ENCODE measurements around the gene IGSF3.
"Not testable (repeated sequence)": the region's sequence is repeated elsewhere in the genome, so short reads cannot be mapped to it uniquely, and the experiment has no call there.

The IGSF3 gene

DNA sequence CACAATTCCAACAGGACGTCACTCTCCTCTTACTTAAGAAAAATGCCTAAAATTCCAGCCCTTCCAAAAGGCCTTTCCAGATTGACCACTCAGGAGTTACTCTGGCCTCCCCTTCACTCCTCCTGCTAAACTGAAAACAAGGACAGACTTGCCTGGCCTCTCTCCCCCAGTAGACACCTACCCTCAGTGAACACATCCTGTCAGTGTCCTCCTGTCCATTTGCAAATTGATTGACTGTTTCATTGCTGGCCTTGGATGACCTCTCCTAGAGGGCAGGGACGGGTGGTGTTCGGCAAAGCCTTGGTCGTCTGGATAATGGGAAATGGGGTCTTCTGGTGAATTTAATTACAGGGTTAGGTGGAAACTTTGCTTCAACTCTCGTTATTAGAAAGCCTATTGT lies 8.9 kb downstream of the IGSF3 start:
- DNase-seq, result not testable (repeated sequence)

- not testable (repeated sequence) for DNase-seq
These were observed 9.7 kb downstream of the IGSF3 start for GRCh38 chr1:116657836-116658235.

DNA sequence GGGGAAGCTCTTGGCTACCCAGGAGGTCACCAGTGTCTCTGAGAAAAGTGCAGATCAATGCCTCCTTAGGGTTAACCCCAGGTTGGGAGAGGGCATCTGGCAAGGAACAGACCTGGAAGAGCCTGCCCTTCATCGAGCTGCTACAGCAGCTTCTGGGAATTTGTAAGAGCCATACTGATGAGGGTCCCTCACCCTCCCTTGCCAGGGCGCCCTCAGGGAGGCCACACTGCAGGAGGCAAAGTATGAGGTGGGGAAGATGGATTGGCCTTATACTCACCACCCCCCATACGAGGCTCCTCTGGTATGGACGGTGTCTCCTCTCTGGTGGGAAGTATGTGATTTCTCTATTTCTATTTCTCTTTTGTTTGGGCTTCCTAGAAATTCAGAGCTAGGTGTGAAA lies 13.2 kb downstream of the IGSF3 start:
- DNase-seq, result no peak

DNA sequence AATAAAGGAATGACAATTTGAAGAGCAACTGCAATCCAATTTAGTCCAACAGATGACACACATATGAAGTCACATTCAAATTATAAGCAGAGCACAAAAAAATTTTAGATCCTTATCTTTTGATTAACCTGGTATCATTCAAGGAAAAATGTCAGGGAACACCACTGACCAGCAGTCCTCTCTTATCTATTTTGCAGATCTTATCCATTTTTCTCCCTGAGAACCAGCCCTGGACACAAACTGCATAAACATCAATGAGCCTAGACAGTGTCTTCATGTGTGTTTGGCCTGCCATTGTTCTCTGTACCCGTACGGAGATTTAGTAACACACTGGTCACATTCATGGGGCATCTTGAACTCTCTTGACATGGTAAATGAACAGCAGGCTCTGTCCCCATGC lies 14.9 kb downstream of the IGSF3 start:
- DNase-seq, result not testable (repeated sequence)

DNA sequence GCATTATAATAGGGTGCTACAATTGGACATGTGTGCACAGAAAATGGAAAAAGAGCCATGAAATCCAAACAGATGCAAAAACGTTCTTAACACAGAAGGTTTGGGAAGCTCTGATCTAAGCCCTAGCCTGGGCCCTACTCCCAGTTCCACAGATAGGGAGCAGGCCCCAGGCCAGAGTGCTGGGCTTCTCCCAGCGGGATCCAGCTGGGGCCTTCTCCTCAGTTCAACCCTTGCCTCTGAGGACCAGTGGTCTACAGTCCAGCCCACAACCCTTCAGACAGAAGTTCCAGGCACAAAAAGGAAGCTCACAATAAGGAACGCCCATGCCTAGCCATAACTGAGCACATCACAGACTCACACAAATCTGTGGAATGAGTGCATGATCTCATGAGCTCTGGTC lies 16.8 kb downstream of the IGSF3 start:
- DNase-seq, result not testable (repeated sequence)

- DNase-seq, result not testable (repeated sequence)
These were observed 18.5 kb downstream of the IGSF3 start for GRCh38 chr1:116649041-116649440.

DNA sequence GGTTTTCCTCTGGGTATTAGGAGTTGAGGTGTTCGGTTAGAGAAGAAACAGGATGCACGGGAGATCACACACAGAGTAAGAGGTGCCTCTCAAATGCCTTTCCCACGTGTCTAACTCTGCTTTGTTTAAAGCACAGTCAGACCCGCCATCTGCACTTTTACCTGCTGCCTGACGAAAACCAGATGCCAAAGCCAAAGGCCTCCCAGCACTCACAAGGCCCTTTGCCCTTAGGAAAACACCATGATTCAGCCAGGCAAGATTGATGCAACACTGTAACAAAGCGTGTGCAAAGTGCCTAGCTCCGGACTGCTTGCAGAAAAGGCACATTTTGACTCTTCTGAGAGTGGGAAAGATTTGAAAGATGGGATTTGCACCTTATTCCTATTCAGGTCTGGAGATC lies 19.2 kb downstream of the IGSF3 start:
- not testable (repeated sequence) for DNase-seq

DNA sequence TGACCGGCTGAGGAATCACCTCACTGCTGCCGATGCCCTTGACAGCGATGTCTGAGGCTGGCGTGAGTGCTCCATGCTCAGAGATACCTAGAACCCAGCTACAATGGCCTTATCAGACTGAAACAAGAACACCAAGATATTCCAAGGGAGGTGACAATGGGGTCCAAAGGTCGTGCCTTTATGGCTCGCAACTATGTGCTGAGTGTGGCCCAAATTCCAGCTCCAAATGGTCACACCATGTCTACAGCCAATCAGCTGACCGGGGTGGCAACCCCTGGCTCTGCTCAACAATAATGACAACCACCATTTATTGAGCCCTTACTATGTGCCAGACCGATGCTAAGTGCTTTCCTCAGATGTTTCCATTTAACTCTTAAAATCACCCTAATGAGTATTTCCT lies 20.3 kb downstream of the IGSF3 start:
- DNase-seq, result not testable (repeated sequence)

DNA sequence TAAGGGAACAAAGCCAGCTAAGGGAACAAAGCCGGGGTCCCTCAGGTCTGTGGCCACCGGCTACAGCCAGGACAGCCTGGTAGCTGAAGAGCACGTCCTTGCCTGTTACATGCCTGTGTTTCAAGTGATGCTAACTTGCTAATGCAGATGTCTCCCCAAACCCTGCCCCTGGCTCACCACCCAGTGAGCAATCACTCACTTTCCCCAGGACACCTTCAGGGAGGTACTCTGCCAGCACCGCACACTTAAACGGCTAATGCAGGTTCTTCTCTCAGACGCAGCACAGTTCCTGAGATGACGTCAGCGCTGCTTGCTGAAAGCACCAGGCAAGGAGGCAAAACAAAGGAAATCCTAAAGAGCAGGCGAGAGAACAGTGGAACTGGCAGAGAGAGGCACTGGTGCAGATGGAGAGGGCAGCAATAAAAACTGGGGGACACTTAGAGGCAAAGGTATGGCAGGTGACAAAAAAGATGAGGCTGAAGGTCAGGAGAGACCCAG lies 20.8 kb downstream of the IGSF3 start:
- not testable (repeated sequence) for DNase-seq

GRCh38 chr1:116645802-116646672 lies 21.5 kb downstream of the IGSF3 start:
- not testable (repeated sequence) for DNase-seq

- not testable (repeated sequence) for DNase-seq
These were observed 22.5 kb downstream of the IGSF3 start for GRCh38 chr1:116644993-116645392.

GRCh38 chr1:116644096-116644495 lies 23.4 kb downstream of the IGSF3 start:
- not testable (repeated sequence) for DNase-seq

DNA sequence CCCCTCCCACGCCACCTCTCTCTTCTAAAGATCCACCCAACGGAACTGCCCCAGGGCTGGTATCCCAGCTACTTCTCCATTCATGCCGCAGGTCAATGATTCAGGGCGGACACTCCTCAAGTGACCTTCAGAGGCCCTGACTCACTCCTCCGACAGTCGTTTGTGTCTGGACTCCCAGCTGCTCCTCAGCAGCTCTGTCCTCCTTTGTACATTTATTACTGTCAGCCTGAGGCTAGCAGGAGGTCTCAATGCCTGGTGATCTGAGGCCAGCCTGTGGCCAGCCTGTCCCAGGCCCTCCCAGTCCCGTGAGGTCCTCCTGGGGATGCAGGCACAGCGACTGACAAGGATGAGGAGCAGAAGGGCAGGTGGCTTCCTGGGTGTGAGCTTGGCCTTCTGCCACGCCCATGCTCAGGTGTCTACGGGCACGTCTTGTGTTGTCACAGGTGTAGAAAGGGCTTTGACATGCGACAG lies 24.2 kb downstream of the IGSF3 start:
- DNase-seq, result not testable (repeated sequence)

DNA sequence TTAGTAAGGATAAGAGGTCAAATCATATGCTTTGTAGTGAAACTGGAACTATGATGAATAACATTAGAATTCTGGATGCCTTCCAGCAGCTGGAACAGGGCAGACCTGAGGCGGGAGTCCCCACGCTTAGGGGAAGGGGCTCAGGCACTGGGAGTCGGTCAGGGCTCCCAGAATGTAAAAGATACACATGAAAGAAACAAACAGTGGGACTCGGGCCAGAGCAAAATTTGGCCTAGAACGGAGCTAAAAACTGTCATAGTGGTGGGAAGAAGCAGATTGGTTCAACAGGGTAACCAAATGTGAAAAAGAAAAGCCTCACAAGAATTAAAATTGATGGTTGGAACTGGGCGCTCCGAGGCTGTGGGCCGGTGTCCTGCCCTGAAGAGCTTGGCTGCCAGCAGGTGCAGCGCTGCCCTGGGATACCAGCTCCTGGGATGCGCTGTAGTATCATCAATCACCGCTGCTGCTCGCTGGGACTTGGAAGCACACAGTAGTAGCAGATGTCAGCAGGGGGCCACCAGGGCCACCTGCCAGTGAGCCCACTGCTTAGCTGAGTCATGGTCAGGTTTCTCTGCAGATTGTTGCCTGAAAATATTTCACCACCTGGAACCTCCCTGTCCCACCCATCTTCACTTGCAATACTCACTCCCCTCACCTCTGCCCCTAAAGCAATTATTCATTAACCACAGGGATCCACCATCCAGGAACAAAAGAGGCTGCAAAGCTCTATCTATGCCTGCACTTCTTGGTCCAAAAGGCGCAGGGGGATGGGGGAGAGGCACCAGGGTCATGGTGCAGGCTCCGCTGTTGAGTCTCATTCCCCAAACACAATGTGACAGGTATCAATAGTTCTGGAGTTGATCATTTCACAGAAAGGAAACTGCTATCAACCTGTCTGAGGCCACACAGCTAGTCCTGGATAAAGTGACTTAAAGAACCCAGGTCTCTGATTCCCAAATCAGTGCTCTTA lies 24.9 kb downstream of the IGSF3 start:
- peak; percentile 59 for DNase-seq

DNA sequence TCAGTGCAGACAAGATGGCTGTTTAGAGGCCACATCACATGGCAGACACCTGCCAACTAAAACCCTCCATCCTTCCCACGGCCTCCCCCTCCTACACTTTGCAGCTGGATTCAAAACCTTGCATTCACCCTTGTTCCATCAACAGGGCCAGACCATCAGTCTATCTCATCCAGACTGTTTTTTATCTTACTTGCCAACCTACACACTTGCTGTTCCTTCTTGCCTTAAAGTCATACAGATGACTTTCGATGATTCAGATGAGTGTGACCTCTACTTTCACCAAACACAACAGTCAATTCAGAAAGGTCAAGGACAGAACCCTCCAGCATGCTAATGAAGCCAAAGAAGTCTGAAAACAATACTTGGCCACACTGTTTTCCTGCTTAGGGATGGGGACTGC lies 29.9 kb downstream of the IGSF3 start:
- DNase-seq, result not testable (repeated sequence)

- peak; percentile 31 for DNase-seq
These were observed 30.9 kb downstream of the IGSF3 start for GRCh38 chr1:116636584-116636983.

- not testable (repeated sequence) for DNase-seq
These were observed 33.1 kb downstream of the IGSF3 start for GRCh38 chr1:116634386-116634785.

DNA sequence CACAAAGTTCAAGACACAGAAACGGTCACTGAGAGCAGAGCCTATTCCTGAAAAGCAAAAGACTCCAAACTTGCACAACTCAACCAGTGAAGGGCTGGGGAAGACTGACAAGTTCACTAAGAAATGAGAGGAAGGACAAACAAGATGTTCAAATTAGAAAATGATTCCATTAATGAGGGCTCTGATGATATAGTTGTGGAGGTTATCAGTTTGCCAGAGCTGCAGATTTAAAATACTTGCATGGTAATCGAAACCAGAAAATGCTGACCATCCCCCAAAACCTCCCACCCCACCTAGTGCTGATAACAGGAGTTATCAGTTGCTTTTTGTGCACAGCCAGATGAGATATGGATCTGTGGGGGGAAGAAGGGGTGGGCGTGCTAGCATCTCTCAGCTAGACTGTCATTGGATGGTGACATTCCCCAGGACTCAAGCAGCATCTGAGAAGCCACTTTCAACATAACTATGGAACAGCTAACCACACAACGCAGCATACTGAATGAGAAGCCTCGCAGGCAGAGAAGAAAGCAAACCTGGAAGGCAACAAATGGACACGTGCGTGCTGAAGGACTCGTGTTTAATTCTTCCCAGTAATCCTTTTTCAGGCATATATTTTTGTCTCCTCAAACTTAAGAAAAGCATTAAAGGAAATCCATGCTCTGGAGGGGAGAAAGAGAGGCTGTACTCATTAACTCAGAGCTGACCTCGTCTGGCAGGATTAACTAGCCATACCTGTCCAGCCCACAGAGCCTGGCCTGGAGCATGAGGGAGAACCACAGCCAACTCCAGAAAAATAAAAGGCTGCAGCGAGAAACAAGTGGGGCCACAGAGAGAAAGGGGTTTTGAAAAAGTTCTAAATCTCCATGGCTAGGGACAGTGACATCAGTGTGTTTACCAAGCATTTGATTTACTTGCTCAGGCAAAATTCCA lies 35.3 kb downstream of the IGSF3 start:
- not testable (repeated sequence) for DNase-seq

- not testable (repeated sequence) for DNase-seq
These were observed 36.0 kb downstream of the IGSF3 start for GRCh38 chr1:116631554-116631953.

DNA sequence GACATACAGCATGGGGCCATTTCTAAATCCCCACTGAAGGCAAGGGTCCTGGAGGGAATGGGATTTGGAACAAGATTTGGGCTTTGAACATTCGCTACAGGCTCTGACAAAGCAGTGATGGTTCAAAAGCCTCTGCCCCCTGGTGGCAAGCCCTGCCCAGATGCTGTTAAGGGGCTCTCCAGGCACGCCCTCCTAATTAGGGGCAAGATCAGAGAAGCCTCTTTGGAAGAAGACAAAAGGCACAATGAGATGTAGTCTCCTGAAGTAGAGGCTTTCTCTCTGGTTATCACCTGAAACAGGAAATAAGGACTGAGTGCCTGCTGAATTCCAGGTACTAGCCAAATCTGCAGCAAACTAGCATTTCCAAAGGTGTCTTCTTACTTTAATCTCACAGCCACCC lies 37.5 kb downstream of the IGSF3 start:
- DNase-seq, result not testable (repeated sequence)

DNA sequence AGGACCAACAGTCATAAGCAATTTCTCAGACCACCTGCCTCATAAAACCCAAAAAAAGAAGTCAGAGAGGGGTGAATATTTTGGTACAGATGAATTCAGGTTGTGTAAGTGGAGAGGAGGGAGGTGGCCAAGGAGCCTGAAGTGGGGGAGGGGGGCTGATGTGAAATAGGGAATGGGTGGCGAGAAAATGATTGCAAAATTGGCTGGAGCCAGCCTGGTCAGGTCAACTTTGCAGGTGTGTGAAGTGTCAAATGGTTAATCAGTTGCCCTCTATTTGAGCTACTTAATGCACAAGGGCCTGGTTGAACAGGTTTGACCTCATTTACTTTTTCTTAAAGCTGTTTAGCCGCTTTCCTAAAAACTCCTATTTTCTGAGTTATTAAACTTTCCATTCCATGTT lies 38.1 kb downstream of the IGSF3 start:
- DNase-seq, result not testable (repeated sequence)

- no peak for DNase-seq
These were observed 39.1 kb downstream of the IGSF3 start for GRCh38 chr1:116628448-116628847.
